Stimulated activated memory B cell treated with anti-CD40 and anti-IgM and Interleukin-4, amounts not matched to agents 10 μg/mL and 1 μg/mL and 100 μg/mL, for 72 hours (primary cell): Measurements from ENCODE around the gene PHACTR2.
"Not testable (repeated sequence)": the region's sequence is repeated elsewhere in the genome, so short reads cannot be mapped to it uniquely, and the experiment has no call there.

Experiments
- ATAC-seq: fragments of 150-1000 bp; cut with Tn5 transposase; 2 replicates; pipeline ENCODE4 v1.10.0; 2021
- H3K27ac Mint-ChIP-seq: one replicate; pipeline ENCODE4 v1.8.0; 2022; ENCODE audit warnings: mild to moderate bottlenecking, mixed read lengths
- H3K27me3 Mint-ChIP-seq: one replicate; pipeline ENCODE4 v1.8.0; 2022; ENCODE audit warnings: mixed read lengths
- H3K36me3 Mint-ChIP-seq: one replicate; pipeline ENCODE4 v1.8.0; 2022; ENCODE audit warnings: mixed read lengths
- H3K4me1 Mint-ChIP-seq: one replicate; pipeline ENCODE4 v1.8.0; 2022; ENCODE audit warnings: mixed read lengths
- H3K4me3 Mint-ChIP-seq: one replicate; pipeline ENCODE4 v1.8.0; 2022; ENCODE audit warnings: mild to moderate bottlenecking, moderate library complexity, mixed read lengths
- H3K9me3 Mint-ChIP-seq: one replicate; pipeline ENCODE4 v1.8.0; 2022; ENCODE audit warnings: mixed read lengths

PHACTR2 gene

DNA sequence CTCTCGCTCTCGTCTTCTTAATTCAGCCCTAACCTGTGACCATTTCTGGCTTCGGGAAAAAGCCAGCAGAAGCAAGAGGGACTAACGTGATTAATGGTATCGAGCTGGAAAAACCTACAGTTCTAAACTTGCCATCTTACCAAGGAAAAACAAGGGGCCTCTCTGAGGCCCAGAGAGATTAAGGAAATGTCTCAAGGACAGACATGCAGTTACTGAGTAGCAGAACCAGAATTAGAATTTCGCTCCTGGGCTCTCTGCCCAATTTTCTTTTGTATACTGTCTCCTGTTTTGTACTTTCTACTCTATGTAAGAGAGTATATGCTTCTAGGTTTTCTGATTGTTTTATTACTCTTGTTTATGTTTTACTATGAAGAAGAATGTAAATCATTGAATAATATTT lies 97.6 kb downstream of the PHACTR2 start:
- Mint-ChIP-seq H3K4me1 (no peaks in the 10 kb centered on the region), H3K4me3 (no peak overlapping the region), H3K9me3 (no peaks in the 10 kb centered on the region), H3K27ac (no peak overlapping the region), H3K27me3 (no peaks in the 10 kb centered on the region), H3K36me3 (peaks cover 35% of the 10 kb centered on the region)
- no peak for ATAC-seq

DNA sequence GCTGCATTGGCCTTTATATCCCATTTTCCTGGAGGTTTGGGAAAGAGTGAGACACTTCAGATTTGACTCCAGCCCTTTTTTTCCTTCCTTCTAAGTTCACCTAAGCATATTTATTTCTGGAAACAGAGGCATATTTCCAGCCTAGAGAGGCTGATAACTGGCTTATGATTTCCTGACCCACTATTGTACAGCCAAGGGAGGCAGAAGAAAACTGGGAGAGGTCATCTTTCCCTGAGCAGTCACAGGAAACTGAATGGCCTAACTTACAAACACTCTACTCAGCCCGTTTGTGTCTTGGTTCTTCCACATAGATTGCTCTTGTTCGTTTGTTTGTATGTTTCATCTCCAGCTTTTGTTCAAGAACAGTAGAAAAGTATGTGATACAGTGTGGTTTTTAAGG lies 101.2 kb downstream of the PHACTR2 start:
- ATAC-seq = no peak
- Mint-ChIP-seq H3K9me3 (no peaks in the 10 kb centered on the region), H3K27ac (no peak overlapping the region), H3K4me3 (no peak overlapping the region), H3K4me1 (no peaks in the 10 kb centered on the region), H3K36me3 (peaks cover 37% of the 10 kb centered on the region), H3K27me3 (no peaks in the 10 kb centered on the region)

DNA sequence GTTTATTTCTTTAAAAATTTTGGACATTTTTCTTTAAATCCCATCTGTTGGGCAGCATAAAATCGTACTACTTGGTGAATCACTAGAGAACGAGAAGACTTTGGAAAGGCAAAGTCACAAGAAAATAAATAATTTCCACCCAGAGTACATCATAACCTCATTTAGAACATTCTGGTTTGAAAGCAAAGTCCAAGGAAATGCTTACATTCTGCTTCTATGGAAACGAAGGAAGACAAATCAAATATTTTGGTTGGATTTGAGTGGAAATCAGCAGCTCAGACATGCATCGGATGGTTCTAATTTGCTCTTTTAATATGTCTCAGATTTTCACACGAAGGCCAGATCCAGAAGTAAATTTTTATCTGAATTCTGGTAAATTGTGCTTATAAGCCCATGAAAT lies 104.7 kb downstream of the PHACTR2 start:
- H3K9me3 Mint-ChIP-seq = peaks cover 8% of the 10 kb centered on the region
- H3K4me3 Mint-ChIP-seq = no peak overlapping the region
- H3K27ac Mint-ChIP-seq = no peak overlapping the region
- no peaks in the 10 kb centered on the region for H3K4me1 Mint-ChIP-seq
- H3K27me3 Mint-ChIP-seq = no peaks in the 10 kb centered on the region
- H3K36me3 Mint-ChIP-seq = peaks cover 58% of the 10 kb centered on the region
- no peak for ATAC-seq

DNA sequence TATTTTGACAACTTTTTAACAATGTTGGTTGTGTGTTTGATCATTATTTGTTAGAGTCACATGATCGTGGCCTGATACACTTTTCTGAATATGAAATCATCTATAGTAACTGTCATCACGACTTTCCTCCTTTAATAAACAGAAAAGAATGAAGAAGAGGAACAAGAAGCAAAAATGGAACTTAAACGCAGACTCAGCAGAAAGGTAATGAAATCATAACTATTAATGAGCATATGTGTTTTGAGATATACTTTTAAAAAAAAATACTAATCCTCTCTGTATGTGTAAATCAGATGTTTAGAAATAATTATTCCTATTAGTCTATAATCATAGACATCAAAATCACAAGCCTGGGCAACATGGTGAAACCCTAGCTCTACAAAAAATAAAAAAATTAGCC lies 105.3 kb downstream of the PHACTR2 start:
- H3K27me3 Mint-ChIP-seq = no peaks in the 10 kb centered on the region
- no peaks in the 10 kb centered on the region for H3K4me1 Mint-ChIP-seq
- H3K9me3 Mint-ChIP-seq = peaks cover 8% of the 10 kb centered on the region
- no peak overlapping the region for H3K27ac Mint-ChIP-seq
- H3K36me3 Mint-ChIP-seq = peaks cover 52% of the 10 kb centered on the region
- H3K4me3 Mint-ChIP-seq = no peak overlapping the region
- no peak for ATAC-seq

DNA sequence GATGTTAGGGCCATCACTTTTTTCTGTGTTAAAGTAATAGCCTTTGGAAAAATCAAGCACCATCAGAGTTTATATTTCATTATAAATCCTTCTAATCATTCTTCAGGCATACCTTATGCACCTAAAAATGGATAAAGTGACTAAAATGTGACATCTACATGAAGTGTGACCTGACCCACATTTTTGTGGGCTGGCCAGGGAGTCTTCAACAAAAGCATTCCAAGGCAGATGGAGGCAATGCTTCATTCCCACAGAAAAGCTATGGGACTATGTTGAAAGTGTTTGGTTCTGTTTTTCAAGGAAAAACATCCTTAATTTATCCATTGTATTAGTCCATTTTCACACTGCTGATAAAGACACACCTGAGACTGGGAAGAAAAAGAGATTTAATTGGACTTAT lies 106.6 kb downstream of the PHACTR2 start:
- no peak overlapping the region for H3K27ac Mint-ChIP-seq
- no peaks in the 10 kb centered on the region for H3K4me1 Mint-ChIP-seq
- no peak for ATAC-seq
- H3K9me3 Mint-ChIP-seq = peaks cover 8% of the 10 kb centered on the region
- no peak overlapping the region for H3K4me3 Mint-ChIP-seq
- peaks cover 46% of the 10 kb centered on the region for H3K36me3 Mint-ChIP-seq
- no peaks in the 10 kb centered on the region for H3K27me3 Mint-ChIP-seq

DNA sequence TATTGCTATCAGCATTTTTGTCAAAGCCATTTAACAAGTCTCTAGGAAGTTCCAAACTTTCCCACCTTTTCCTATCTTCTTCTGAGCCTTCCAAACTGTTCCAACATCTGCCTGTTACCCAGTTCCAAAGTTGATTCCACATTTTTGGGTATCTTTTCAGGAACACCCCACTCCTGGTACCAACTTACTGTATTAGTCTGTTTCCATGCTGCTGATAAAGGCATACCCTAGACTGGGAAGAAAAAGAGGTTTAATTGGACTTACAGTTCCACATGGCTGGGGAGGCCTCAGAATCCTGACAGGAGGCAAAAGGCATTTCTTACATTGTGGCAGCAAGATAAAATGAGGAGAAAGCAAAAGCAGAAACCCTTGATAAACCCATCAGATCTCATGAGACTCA lies 108.6 kb downstream of the PHACTR2 start:
- H3K27me3 Mint-ChIP-seq, H3K4me1 Mint-ChIP-seq, H3K27ac Mint-ChIP-seq, ATAC-seq, H3K4me3 Mint-ChIP-seq: not testable (repeated sequence)
- peaks cover 11% of the 10 kb centered on the region for H3K9me3 Mint-ChIP-seq
- H3K36me3 Mint-ChIP-seq = peaks cover 57% of the 10 kb centered on the region

DNA sequence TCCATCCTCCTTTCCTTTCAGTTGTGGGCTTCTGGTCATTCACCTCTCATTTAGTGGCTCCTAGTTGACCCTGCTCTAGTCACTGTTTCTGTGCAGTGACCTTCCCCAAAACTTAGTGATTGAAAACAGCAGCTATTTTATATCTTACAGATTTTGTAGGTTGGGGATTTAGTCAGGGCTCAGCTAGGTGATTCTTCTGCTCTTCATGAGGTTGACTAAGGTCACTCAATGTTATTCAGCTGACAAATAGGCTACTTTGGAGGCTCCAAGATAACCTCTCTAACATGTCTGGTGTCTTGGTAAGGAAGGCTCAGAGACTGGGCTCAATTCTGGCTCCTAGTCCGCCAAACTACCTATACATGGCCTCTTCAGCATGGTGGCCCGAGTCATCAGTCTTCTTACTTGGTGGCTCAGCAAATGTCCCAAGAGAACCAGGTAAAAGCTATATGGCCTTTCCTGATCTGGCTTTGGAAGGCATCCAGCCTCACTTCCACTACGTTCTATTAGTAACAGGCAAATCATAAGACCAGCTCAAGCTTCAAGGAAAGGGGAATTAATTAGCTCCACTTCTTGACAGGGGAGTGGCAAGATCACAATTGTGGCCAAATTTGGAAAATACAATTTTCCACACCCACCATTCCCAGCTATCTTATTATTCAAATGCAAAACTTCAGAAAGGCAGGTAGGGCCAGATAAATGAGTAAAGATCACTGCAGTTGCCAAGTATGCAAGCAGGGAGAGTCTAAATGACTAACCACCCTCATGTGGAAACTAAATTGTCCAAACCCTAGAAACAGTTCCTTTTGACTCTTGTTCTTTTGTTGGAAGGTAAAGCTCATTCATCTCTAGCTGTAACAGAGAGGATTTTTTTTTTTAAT lies 114.9 kb downstream of the PHACTR2 start:
- peaks cover 3% of the 10 kb centered on the region for H3K9me3 Mint-ChIP-seq
- no peak for ATAC-seq
- no peaks in the 10 kb centered on the region for H3K4me1 Mint-ChIP-seq
- no peak overlapping the region for H3K4me3 Mint-ChIP-seq
- H3K27ac Mint-ChIP-seq = no peak overlapping the region
- H3K36me3 Mint-ChIP-seq = peaks cover 50% of the 10 kb centered on the region
- H3K27me3 Mint-ChIP-seq = no peaks in the 10 kb centered on the region

DNA sequence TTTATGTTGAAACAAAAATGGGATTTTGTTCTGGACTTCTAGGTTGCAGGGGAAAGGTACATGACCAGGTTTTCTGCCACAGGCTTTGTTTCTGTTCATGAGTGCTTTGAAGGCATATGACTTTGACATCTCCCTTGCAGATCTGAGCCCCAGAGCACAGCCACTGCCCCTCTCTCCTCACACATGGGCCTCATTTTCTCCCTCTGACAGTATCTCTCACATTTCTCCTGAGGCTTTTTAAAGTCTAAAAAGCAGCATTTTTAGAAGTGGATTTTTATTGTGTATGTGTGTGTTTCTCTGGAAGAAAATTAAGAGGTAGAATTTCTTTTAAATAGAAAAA lies 115.5 kb downstream of the PHACTR2 start:
- H3K36me3 Mint-ChIP-seq = peaks cover 56% of the 10 kb centered on the region
- H3K4me1 Mint-ChIP-seq = no peaks in the 10 kb centered on the region
- no peak overlapping the region for H3K27ac Mint-ChIP-seq
- H3K27me3 Mint-ChIP-seq = no peaks in the 10 kb centered on the region
- H3K4me3 Mint-ChIP-seq = no peak overlapping the region
- peaks cover 3% of the 10 kb centered on the region for H3K9me3 Mint-ChIP-seq
- no peak for ATAC-seq

DNA sequence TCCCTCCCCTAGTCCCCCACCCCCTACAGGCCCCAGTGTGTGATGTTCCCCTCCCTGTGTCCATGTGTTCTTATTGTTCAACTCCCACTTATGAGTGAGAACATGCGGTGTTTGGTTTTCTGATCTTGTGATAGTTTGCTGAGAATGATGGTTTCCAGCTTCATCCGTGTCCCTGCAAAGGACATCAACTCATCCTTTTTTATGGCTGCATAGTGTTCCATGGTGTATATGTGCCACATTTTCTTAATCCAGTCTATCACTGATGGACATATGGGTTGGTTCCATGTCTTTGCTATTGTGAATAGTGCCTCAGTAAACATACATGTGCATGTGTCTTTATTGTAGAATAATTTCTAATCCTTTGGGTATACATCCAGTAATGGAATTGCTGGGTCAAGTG lies 118.8 kb downstream of the PHACTR2 start:
- ATAC-seq, H3K4me3 Mint-ChIP-seq, H3K27ac Mint-ChIP-seq, H3K4me1 Mint-ChIP-seq, H3K27me3 Mint-ChIP-seq: not testable (repeated sequence)
- peaks cover 13% of the 10 kb centered on the region for H3K9me3 Mint-ChIP-seq
- H3K36me3 Mint-ChIP-seq = peaks cover 69% of the 10 kb centered on the region

DNA sequence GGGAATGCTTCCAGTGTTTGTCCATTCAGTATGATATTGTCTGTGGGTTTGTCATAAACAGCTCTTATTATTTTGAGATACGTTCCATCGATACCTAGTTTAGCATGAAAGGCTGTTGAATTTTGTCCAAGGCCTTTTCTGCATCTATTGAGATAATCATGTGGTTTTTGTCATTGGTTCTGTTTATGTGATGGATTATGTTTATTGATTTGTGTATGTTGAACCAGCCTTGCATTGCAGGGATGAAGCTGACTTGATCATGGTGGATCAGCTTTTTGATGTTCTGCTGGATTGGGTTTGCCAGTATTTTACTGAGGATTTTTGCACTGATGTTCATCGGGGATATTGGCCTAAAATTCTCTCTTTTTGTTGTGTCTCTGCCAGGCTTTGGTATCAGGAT lies 120.7 kb downstream of the PHACTR2 start:
- not testable (repeated sequence) for H3K27ac Mint-ChIP-seq, H3K4me3 Mint-ChIP-seq, H3K27me3 Mint-ChIP-seq, ATAC-seq, H3K4me1 Mint-ChIP-seq
- H3K36me3 Mint-ChIP-seq = peaks cover 65% of the 10 kb centered on the region
- peaks cover 13% of the 10 kb centered on the region for H3K9me3 Mint-ChIP-seq

DNA sequence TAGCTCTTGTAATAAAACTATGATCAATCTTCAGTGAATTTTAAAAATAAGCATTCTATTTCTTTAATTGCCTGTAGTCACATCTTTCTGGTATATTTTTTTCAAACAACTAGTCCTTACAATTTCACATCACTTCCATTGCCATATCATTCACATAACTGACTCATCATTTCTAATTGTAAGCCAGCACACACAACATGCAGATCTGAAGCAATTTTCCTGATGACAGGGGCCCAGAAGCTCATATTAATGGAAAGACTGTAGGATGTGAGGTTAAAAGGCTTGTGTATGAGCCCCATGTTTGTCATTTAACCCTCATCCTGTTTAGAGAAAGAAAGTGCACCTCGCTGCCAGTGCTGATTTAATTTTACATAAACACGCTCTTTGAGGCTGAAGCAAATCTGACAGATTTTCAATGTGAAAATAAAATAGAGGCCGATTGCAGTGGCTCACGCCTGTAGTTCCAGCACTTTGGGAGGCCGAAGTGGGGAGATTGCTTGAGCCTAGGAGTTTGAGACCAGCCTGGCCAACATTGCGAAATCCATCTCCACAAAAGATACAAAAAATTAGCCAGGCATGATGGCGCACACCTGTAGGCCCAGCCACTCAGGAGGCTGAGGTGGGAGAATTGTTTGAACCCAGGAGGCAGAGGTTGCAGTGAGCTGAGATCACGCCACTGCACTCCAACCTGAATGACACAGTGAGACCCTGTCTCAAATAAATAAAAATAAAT lies 125.2 kb downstream of the PHACTR2 start:
- peaks cover 56% of the 10 kb centered on the region for H3K36me3 Mint-ChIP-seq
- no peaks in the 10 kb centered on the region for H3K27me3 Mint-ChIP-seq
- H3K9me3 Mint-ChIP-seq = peaks cover 13% of the 10 kb centered on the region
- H3K4me3 Mint-ChIP-seq = no peak overlapping the region
- no peak overlapping the region for H3K27ac Mint-ChIP-seq
- H3K4me1 Mint-ChIP-seq = peaks cover 6% of the 10 kb centered on the region
- no peak for ATAC-seq

DNA sequence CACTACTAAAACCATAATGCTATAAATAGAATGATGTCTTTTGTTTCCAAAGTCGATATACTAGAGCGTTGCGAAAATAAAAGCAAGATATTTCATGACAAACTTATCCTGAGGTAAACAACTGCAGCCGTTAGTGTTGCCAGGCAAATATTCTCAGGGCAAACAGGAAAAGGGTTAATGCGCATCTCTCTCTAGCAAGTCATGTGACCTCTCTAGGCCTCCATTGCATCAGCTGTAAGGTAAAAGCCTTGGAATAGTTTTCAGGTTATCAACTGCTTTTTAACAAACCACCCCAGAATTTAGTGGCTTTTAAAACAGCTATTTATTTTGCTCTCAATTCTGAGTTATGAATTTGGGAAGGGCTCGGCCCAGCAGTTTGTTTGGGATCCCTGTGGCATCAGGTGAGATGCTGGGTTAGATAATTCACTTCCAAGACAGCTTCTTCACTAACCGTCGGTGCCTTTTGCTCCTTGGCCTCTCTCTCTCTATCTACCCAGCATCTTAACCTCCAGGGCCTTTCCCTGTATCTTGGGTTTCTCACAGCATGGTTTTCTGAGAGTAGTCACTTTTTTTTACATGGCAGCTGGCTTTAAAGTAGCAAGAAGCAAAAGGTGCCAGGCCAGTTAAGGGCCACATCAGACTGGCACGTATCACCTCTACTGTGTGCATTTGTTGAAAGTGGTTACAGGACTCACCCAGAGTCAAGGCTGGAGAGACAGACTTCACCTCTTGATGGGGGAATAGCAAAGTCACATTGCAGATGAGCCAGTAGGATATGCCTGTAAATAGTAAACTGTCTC lies 126.2 kb downstream of the PHACTR2 start:
- peaks cover 52% of the 10 kb centered on the region for H3K36me3 Mint-ChIP-seq
- peaks cover 13% of the 10 kb centered on the region for H3K9me3 Mint-ChIP-seq
- no peaks in the 10 kb centered on the region for H3K27me3 Mint-ChIP-seq
- ATAC-seq = no peak
- no peak overlapping the region for H3K27ac Mint-ChIP-seq
- peaks cover 6% of the 10 kb centered on the region for H3K4me1 Mint-ChIP-seq
- no peak overlapping the region for H3K4me3 Mint-ChIP-seq

DNA sequence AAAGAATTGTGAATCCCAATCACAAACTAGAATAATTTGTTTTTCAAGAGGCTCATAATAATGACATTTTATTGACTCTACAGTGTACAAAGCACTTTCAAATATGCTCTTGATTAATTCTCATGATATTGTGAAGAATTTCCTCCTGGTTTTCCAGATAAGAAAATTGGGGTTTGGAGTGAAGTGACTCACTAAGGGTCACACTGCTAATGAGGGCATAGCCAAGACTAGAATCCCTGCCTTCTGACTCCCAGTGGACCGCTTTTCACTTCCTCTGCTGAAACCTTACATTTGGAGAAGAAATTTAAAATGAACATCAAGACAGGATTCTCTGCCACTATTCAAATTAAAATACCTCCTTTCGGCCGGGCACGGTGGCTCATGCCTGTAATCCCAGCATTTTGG lies 127.1 kb downstream of the PHACTR2 start:
- Mint-ChIP-seq H3K36me3 (peaks cover 47% of the 10 kb centered on the region), H3K4me1 (peaks cover 6% of the 10 kb centered on the region)

DNA sequence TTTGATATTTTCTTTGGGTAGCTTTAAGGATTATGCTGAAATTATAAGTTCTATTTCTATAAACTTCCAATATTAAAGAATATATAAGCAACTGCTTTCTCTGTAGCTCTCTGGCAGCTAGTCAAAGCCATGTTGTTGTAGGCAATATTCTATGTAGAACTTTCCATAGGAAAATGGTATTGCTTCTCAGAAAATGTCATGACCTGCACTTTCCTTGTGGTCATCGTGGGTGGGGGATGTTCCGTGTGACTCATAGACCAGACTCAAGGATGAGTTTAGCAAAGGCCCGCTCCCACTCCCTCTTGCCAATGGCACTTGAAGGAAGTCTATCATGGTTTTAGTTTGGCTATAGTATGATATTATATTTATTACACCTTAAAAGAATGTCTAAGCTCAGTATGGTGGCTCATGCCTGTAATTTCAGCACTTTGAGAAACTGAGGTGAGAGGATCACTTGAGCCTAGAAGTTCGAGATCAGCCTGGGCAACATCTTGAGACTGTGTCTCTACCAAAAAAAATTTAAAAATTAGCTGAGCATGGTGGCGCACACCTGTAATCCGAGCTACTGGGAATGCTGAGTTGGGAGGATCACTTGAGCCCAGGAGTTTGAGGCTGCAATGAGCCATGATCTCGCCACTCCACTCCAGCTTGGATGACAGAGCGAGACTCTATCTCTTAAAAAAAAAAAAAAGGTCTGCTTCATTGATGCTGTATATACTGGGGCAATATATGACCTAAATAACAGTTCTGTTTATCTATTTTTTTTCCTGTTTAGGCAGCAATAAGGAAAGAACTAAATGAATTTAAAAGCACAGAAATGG lies 128.7 kb downstream of the PHACTR2 start:
- no peaks in the 10 kb centered on the region for H3K9me3 Mint-ChIP-seq
- peak overlapping the region; percentile 42 for H3K27ac Mint-ChIP-seq
- ATAC-seq = peak; percentile 66
- H3K36me3 Mint-ChIP-seq = peaks cover 32% of the 10 kb centered on the region
- peaks cover 6% of the 10 kb centered on the region for H3K4me1 Mint-ChIP-seq
- H3K4me3 Mint-ChIP-seq = no peak overlapping the region
- no peaks in the 10 kb centered on the region for H3K27me3 Mint-ChIP-seq

More for the DNA sequence above, 127.1 kb downstream of the PHACTR2 start:
- H3K4me3 Mint-ChIP-seq = no peak overlapping the region
- H3K27me3 Mint-ChIP-seq = no peaks in the 10 kb centered on the region
- peaks cover 5% of the 10 kb centered on the region for H3K9me3 Mint-ChIP-seq
- ATAC-seq = no peak
- peak overlapping the region; percentile 82 for H3K27ac Mint-ChIP-seq
